ENCODE measurements around the gene IFNA17.
"Not testable (repeated sequence)": the region's sequence is repeated elsewhere in the genome, so short reads cannot be mapped to it uniquely, and the experiment has no call there.

The IFNA17 gene

DNA sequence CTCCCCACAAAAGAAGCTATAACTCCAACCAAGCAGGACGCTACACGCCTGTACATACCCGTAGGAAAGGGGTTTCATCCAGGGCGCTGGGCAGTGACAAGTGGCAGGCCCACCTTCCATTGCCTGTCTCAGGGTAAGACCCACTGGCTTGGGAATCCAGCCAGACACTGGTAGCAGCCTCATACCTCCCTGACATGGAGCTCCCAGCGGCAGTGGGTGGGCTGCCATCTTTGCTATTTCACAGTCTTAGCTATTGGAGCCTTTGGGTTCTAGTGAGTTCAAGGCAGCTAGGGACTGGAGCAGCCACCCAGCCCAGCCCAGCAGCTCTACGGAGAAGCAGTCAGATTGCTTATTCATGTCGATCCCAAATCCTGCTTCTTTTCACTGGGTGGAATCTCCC is 17.7 kb downstream of the IFNA17 start:
- no peak for DNase-seq

- DNase-seq = not testable (repeated sequence)
These were observed 21.0 kb downstream of the IFNA17 start, which contains the start of gene IFNA10 for GRCh38 chr9:21207043-21207442. TSS of gene IFNA10 (minus strand) at chr9:21207143. CDS start at chr9:21207097, 46 bp downstream.

DNA sequence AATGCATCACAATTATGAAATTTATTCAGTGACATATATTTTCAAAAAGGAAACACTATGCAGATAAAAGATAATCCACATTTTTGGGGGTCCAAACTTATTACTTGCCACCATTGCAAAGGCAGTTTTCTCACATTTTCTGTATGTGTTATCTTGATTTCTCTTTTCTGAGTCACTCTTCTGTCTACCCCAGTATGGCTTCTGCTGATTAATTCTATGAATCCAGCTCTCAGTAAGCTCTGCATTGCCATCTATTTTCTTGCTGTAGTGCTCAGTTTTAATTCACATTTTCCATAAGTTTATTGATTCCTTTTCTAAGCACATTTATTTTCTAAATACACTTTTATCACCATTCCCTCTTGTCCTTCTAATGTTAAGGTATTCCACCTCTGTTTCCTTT is 22.8 kb downstream of the IFNA17 start:
- DNase-seq = peak; percentile 34

- not testable (repeated sequence) for DNase-seq
These were observed 25.9 kb downstream of the IFNA17 start, which contains the start of gene IFNA7 for GRCh38 chr9:21202105-21202504. TSS of gene IFNA7 (minus strand) at chr9:21202205. CDS start at chr9:21202165, 40 bp downstream.

DNA sequence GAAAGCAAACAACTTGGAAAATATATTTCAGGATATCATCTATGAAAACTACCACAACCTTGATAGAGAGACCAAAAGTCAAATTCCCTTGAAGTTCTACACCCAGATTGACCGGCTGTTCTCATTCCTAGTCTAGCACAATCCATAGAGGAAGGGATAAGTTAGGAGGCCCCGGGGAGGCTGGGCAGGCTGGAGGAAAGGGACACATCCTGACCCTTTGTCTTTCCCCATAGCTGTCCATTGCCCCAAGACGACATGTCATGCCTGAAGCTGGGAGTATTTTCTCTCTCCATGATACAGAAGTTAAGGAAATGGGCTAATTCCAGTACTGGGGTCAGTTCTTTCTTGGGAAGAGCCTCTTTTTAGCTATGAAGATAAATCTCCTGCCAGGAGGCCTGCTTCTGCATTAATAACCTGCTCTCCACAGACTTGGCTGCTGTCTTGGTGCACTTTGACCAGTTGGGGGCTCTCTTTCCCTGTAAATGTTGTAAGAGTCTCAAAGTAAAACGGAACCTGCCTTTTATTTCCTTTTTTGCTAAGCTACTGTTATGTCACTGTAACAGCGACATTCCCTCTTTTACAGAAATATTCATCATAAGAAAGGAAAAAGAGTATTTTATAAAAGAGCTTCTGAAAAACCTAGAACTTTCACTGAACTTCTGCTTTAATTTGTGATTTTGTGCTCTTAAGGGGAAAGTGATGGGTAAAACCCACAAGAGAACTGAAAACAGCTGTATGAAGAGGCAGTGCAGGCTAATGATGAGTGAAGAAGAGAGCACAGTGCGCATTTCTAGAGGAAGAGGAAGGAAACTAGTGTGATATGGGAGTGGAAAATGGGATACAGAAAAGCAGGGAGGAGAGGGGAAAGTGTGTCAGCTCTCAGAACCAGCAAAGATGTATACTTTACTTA is 32.9 kb downstream of the IFNA17 start:
- DNase-seq = peak; percentile 73

DNA sequence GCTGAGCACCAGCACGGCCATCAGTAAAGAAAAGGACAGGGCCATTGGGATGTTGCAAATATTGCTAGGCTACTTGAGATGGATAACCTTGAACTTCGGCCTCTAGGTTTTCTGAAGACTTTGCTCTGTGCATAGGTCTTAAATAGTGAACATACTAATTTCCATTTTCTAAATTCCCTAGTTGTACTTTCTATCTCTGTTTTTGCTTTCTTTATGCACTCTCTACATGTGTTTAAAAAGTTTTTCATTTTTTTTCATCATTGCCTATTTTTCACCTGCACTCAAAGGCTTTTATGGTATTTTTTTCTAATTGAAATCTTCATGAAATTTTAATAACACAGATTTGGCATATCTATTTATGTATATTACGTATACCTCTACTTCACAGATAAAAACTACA is 40.5 kb downstream of the IFNA17 start, which contains the start of gene IFNA4:
Gene IFNA4, minus strand, starts transcription at position 101 of the 400 bp plus-strand sequence. Its CDS starts 56 bp downstream, at position 45.
- not testable (repeated sequence) for DNase-seq

GRCh38 chr9:21182810-21183736 is 44.9 kb downstream of the IFNA17 start:
- DNase-seq = peak; percentile 50

All from activated CD4-positive, alpha-beta T cell treated with anti-CD3 and anti-CD28 coated beads, Interleukin-10, Interleukin-2, amounts not matched to agents 100 ng/mL and 50 ng/mL, durations not matched to agents 16 hours and 8 hours (primary cell).